ENCODE results near the gene EYA2.

- TF ChIP-seq, protein P1, sequence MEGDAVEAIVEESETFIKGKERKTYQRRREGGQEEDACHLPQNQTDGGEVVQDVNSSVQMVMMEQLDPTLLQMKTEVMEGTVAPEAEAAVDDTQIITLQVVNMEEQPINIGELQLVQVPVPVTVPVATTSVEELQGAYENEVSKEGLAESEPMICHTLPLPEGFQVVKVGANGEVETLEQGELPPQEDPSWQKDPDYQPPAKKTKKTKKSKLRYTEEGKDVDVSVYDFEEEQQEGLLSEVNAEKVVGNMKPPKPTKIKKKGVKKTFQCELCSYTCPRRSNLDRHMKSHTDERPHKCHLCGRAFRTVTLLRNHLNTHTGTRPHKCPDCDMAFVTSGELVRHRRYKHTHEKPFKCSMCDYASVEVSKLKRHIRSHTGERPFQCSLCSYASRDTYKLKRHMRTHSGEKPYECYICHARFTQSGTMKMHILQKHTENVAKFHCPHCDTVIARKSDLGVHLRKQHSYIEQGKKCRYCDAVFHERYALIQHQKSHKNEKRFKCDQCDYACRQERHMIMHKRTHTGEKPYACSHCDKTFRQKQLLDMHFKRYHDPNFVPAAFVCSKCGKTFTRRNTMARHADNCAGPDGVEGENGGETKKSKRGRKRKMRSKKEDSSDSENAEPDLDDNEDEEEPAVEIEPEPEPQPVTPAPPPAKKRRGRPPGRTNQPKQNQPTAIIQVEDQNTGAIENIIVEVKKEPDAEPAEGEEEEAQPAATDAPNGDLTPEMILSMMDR (conservative IDR thresholded peaks at IDR 0.05; ENCODE audit: low read depth, low read length), result no peak
- TF ChIP-seq EZH2 (IDR thresholded peaks at IDR 0.05; ENCODE audit: borderline replicate concordance, low read depth, low read length, poor library complexity, severe bottlenecking), result no peak
Measured at GRCh38 chr20:47139934-47140535, 245.4 kb downstream of the EYA2 start.

Data from A673 (cell line).